ENCODE measurements around the gene NRL. TPM values are rescaled to one million over a fixed set of nuclear protein-coding genes. Genes with fewer than 3 reads are reported as not detected.

Gene NRL
- total and polyA plus RNA-seq, 9 of the 15 experiments (the other 6 are each of a cell fraction or from before 2014, with no cell fraction given), result 0.07 to 2.7 (median 1.4) TPM; not detected in 1

- TF ChIP-seq PBX2 (CRISPR knock-in tag; IDR thresholded peaks at IDR 0.05; ENCODE audit: low read depth), result no peak
- TF ChIP-seq PBX2 (tag; conservative IDR thresholded peaks at IDR 0.05; ENCODE audit: low read depth), result no peak
- TF ChIP-seq MTA2 (IDR thresholded peaks at IDR 0.05; ENCODE audit: low read depth), result no peak
- no peak for TF ChIP-seq HDAC2 (IDR thresholded peaks at IDR 0.05)
- no peak for TF ChIP-seq CTCFL (IDR thresholded peaks at IDR 0.05; ENCODE audit: borderline replicate concordance, insufficient read depth, low read depth, low read length, poor library complexity, severe bottlenecking)
- no peak for TF ChIP-seq GTF2B (IDR thresholded peaks at IDR 0.05; ENCODE audit: extremely low read depth, insufficient read length)
- TF ChIP-seq ZNF57 (CRISPR knock-in tag; IDR thresholded peaks at IDR 0.05), result no peak
- TF ChIP-seq ZNF324 (CRISPR knock-in tag; IDR thresholded peaks at IDR 0.05), result no peak
- TF ChIP-seq ZBTB1 (CRISPR knock-in tag; IDR thresholded peaks at IDR 0.05; ENCODE audit: borderline replicate concordance, low read depth), result no peak
- TF ChIP-seq ZBED1 (IDR thresholded peaks at IDR 0.05), result no peak
- TF ChIP-seq ZC3H8 (IDR thresholded peaks at IDR 0.05), result no peak
- peak in 1 of 2 experiments; percentile 35; a peak in 1 of 4 replicates for TF ChIP-seq MNT (conservative IDR thresholded peaks at IDR 0.05)
- TF ChIP-seq PCBP2 (IDR thresholded peaks at IDR 0.05; ENCODE audit: low read depth, low read length, poor library complexity, severe bottlenecking), result no peak
These were observed 33.6 kb downstream of the NRL start (continued) for GRCh38 chr14:24080888-24081738.
